Activated CD4-positive, alpha-beta T cell treated with anti-CD3 and anti-CD28 coated beads for 4 hours (primary cell): ENCODE data around the gene ENOX1.

Experiments used
- DNase-seq, 2 donors: peaks; one replicate each; pipeline ENCODE4 v3.0.0-alpha.2; 2020

ENOX1 gene

DNA sequence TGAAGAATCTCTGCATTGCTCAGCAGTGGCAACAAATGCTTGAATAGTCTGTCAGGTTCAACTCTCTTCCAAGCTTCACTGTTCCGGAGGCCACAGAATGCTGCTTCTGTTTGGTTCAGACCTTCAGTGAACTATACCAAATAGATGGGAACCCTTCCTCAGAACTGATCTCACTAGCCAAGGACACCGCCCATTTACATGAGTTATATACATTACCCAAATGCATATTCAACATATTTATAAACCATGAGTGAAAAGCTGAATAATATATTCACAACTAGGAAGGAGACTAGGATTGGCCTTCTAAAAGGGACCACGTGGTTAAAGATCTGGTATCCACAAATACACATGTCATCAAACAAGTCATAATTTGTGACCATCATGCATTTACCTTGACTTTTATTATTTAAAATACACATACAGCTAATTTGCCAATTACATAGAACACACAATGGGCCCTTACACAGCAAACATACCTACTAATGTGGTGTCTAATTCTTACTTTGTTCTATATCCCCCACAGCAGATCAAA lies 49.3 kb downstream of the ENOX1 start:
- DNase-seq: no peak

DNA sequence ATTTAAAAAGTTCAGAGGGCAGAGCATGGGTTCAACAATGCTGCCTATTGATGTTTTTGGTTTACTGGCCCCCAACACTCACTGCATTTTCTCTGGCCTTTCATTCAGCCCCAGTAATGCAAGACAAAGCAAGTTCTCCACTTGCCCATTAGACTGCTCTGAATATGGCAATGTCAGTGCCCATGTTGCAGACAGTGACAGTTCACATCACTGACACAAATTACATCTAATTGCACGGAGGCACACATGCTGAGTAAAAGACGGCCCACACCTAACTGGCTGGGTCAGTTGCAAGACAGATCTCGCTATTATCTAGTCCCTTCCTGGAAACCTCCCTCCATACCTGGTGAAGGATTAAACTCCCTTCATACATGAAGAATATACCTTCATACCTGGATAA lies 54.0 kb downstream of the ENOX1 start:
- DNase-seq: no peak

DNA sequence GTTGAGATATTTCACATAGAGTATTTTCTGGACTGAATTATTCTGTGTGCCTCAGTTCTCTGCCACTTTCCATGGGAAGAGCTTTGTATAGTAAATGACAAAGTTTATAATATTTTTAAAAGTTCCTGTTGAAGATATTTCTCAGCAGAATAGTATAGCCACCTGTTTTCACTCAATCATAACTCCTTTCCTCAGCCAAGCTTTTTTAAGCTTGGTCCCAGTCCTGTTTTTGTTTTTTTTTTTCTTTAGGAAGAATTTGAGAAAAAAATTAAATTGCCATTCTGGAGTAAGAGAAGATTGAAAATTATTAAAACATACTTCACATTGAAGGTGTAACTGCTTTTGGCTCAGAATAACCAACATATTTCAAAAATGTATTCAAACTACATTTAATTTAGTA lies 55.5 kb downstream of the ENOX1 start:
- no peak for DNase-seq

DNA sequence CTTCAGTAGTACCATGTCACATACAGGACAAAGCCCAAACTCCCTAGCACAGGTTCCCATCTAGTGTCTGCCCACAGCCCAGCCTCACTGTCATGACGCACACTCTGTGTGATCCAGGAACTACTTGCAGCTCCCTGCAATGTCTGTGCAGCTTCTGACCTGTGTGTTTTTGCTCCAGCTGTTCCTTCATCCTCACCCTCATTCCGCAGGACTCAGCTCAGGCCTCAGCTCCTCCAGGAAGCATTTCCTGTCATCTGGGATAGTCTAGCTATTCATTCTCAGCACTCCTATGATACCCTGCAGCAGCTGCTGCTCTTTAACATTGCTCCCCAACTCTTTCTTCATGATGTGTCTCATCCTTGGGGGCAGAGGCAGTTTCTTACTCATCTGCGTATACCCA lies 56.1 kb downstream of the ENOX1 start:
- DNase-seq: no peak

DNA sequence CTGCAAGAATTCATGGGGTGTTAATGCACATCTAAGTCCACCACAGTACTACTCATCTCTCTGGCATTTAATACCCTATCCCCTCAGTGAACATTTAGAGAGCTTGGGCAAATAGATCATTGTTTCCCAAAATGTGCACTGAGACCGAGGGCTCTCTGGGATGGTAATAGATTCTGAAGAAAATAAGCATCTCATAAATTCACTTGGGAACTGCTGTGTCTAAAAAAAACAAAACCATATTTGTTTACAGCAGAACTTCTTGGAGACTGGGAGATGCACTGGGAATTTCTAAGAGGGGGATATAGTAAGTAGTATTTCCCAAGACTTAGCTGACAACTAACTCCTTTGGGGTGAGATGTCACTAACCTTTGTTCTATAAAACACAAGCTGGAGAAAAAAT lies 58.4 kb downstream of the ENOX1 start:
- no peak for DNase-seq

DNA sequence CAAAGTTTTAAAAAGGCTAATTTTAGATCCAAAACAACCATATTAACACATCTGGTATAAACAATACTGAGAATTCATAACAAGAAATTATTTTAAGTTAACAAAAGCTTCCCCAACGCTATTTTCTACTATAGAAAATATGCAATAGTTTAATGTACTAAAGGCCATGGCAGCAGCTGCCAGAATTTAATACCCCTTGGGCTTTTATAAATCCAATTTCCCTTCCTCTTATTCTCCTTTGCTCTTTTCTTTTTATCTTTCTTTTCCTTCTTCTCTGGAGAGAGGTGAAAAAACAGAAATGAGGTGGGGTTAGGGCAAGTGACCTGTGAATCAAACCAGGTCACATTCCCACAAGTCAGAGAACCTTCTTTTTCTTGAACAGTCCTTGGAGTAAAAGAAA lies 58.9 kb downstream of the ENOX1 start:
- no peak for DNase-seq

DNA sequence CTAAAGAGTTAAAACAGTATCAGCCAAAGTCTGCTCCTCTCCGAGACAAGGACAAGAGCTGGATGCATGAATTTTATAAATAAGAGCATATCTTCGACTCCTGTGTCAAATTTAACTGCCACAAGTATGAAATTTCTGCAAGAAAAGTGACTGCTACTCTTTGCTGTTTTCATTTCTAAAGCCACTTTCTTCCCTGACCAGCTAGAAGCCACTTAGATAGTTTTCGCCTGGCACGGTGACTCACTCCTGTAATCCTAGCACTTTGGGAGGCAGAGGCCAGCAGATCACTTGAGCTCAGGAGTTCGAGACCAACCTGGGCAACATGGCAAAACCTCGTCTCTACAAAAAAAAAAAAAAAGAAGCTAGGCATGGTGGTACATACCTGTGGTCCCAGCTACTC lies 61.3 kb downstream of the ENOX1 start:
- no peak for DNase-seq

DNA sequence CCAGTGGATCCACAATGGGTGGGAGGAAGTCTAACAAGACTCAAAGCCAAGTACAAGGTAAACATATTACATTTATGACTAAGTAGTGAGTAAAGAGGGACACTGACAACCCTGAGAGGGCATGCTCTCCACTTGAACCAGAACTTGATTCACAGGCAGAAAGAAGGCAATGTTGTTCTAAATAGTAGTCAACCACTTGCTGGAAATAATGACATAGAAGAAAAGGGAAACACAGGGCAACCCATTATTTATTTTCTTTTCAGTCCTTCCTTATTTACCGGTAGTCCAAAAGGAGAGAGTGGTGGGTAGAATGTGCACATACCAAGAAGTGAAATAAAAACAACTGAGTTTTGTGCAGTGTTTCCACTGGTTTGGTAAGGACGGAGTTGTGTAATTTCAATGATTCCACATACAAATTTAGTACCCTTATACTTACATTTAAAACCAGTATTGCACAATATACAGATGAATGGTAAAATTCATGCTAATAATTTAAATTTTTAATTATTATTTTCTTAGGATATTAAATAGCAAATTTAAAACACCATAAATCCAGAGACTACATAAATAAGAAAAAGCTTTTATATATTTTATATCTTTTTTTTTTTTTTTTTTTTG lies 65.9 kb downstream of the ENOX1 start:
- no peak for DNase-seq

DNA sequence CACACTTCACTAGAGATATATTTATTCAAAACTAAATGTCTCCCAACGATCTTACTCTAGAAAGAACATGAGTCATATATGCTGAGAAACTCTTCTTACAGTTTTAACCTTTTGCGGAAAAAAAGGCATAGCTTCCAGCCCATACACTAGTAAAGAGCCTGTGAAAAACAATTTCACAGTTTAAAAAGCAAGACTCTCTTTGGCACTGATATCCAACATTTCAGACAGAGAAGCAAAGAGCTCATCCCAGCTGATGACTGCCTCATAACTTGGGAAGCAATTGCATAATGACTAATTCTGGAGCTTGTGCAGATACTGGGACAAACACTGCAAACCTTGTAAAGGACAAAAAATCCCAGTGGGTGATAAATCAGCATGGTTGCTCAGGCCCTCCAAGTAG lies 88.0 kb downstream of the ENOX1 start:
- no peak for DNase-seq

DNA sequence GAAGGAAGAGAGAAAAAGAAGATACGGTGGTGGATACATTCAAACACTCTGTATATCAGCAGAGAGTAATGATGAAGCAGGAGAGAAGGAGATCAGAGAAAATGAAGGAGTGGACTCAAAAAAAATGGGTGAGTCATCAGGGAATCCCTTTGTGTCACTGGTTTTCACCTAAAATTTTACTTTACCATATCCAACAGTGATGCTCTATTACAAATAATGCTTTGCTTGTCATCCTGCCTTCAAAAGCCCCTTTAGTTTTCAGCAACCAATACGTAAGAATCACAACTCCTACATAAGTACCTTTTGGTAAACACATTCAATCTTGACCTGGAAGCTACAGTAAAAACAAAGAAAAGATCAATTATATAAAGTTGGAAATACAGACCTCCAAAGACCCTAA lies 88.8 kb downstream of the ENOX1 start:
- no peak for DNase-seq

DNA sequence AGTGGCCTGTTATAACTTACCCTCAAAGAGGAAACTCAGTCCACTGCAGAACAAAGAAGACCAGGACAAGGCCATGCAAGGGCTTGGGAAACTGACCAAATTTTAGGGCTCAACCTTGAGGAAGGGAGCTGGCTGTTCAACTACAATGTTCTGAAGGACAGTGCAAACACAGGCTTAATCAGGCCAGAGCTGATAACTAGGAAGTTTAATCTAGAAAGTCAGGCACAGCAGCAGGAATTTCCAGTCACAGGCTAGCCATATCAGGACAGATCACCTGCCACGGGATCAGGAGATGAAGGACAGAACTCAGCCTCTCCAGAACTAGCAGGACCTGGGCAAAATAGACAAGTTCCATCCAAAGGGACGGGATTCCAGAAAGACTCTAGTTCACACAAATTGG lies 89.4 kb downstream of the ENOX1 start:
- DNase-seq: no peak

DNA sequence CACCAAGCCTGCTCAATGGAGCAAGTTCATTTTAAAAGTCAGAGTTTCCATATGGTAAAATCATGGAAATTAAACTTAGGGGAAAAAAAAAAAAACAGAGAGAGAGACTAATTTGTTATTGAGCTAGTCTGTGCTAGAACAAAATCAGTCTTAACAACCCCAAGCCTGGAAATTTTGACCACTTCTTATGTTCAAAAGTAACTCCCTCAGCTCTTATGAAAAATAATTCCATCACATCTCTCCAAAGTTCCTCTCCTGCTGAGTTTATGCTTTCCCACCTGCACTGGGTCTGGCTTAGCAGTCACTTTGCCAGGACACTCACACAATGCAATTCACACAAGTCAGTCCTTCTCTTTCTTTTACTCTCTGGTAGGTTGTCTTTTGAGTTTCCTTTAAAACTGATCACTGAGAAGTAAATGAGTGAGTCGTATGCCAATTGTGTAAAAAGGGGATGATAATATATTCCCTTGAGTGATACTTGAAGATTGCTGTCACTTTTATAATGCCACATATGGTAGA lies 92.6 kb downstream of the ENOX1 start:
- no peak for DNase-seq

DNA sequence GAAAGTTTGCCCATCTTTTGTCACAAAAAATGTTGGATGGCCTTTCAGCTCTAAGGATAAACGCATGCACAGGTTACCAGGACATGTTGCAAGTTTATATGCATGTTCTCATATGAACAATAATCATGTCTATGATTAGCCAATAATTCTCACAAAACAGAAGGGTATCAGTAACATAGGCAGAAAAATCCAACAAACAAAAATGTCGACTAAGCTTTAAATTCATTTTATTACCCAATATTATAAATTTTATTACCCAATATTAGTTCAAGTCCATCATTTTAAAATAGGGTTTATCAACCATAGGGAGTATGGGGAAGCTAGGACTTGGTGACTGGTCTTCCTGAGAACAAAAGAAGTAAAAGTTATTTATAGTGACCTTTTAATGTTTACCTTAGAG lies 93.1 kb downstream of the ENOX1 start:
- DNase-seq: no peak

DNA sequence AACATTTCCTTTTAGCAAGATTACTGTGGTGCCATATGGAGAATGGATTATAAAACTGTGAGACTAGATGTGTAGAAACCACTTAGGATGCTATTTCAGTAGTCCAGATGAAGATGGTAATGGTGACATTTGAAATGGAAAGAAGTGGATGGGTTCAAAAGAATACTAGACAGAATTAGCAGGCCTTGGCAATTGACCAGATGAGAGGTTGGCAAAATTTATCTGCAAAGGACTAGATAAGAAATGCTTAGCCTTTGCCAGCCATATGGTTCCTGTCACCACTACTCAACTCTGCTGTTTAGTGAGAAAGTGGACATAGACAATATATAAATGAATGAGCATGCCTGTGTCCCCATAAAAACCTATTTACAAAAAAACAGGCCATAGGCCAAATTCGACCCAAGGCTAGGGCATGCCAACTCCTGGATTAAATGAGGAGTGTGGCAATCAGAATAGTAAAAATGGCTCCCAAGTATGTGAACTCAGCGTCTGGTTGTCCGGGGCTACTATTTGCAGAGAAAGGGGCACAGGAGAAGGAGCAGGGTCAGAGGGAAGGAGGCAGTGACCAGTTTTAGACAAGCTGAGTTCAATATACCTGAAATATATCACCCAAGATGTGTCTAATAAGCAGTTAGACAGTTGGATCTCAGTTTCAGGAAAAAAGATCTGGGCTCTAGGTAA lies 98.4 kb downstream of the ENOX1 start:
- no peak for DNase-seq

DNA sequence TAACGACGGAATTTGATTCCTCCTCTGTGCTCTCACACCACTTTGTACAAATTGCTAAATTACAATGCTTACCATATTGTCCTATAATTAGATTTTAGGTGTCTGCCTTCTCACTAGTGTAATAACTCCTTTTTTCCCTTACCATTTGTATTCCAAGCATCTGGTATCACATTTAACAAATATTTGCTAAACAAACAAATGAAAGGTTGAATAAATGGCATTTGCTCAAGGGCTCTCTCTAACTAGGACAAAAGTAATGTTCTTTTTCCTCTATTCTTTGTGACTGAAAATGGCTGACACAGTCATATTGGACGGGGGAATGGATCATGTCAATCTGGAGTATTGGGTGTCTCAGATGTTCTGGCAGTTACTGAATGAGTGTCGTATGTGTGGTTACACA lies 99.7 kb downstream of the ENOX1 start:
- no peak for DNase-seq

DNA sequence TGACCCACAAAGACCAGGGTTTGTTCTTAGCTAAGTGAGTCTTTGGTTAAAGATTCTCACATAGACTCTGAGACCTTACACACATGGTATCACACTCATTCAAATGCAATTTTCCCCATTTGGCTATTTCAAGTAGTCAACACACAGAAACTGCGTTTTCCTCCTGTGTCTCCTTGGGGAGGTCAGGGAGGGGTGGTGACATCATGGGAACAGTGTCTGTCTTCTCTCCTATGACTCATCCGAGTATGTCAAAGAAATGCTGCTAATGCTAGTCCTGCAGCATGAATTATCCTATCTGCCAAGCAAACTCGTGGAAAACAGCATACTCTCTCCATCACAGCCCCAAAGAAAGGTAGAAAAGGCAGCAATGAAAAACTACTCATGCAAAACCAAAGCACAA lies 100.2 kb downstream of the ENOX1 start:
- DNase-seq: no peak

DNA sequence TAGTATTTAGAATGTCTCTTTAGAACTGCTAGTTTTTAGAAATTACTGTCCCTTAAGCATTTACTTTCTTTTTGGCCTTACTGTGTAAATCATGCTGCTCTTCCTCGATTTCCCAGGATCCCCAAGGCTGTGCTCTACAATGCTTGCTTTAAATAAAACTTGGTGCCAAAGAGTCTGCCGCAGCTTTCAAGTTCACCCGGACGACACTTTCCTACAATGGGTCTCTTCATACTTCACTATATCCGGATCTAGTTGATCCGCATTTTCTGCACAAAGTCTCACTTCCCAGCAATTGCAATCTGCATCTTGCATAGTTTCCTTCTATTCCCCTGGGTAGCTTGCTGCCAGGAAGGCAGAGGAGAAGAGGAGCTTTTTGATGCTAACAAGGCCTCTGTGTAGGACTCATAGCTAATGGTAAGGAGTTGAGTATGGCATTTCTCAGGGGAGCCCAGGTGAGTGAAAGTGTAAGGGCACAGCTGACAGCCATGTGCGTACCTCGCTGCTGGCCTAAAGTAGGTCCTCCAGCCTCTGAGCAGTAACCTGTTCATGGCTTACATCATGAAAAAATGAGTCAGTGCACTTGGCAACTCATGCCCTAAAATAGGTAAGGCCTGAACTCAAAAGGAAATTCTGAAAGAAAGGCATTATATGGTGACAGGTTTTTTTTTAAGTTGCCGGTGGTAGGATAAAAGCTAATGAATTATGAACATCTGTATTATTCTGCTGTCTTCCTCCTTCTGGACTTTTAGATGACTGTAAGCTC lies 101.6 kb downstream of the ENOX1 start:
- DNase-seq: no peak

DNA sequence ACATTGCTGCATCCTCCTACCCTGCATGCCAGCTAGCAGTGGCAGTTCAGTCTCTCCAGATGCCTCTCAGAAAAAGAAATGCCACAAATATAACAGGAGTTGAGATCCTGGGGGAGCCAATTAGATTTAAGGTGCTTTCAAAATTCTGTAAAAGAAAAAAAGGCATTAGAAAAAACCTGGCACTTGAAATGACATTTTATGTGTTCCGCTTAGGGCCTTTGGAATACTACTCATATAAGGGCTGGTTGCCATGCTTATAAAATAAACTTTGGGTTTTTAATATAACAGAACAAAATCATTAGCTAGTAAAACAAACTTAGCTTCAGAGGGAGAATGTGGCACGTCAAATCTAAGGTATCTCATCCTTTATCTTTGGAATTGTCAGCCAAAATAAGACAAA lies 104.1 kb downstream of the ENOX1 start:
- no peak for DNase-seq

DNA sequence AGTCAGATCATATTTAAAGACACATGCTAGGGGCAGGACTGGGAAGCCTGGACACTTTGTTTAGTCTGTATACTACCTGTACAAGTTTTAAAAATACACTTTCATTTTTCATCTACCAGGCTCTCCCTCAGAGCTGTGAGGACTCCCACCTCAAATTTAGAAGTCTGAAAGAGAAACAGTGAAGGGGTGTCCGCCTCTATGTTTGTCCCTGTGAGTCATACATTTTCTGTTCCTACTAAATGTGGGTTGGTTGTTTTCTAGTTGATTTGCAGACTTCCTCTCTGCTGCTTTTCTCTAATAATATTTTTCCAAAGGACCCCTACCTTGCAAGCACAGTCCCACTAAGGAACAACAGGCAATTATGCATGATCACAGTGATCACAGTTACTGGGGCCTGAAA lies 110.5 kb downstream of the ENOX1 start:
- no peak for DNase-seq

DNA sequence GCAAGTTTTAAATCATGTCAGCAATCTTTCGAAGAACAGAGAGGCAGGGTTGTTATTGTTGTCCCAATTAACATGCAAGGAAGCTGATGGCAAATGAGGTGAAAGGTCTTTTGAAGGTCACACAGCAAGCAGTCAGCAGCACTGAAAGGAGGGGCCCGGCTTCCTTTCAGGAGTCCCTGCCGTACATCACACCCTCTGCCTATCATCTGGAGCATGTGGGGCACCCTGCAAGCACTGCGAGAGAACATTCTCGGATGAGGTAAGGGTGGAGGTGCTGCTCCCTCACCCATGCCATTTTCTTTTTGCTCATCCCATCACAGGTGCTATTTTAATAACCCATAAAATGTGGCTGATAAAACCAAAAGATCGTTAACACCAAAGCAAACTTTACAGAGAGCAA lies 111.2 kb downstream of the ENOX1 start:
- no peak for DNase-seq

DNA sequence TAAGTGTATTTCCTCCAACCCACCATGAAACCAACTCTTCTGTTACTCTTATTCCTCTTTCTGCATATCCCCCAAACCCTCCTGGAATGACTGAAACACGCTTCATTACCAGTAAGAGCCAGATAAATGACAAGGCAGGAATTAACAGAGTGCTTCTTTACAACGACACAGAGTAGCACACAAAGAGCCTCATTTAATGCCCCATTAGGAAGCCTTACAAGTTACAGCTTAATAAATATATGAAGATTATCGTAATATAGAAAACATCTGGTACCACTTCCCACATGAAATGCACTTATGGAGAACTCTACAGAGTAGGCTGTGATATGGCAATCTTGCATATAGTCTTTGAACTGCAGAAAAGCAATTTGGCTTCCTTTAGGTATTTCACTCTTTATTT lies 116.8 kb downstream of the ENOX1 start:
- DNase-seq: no peak

DNA sequence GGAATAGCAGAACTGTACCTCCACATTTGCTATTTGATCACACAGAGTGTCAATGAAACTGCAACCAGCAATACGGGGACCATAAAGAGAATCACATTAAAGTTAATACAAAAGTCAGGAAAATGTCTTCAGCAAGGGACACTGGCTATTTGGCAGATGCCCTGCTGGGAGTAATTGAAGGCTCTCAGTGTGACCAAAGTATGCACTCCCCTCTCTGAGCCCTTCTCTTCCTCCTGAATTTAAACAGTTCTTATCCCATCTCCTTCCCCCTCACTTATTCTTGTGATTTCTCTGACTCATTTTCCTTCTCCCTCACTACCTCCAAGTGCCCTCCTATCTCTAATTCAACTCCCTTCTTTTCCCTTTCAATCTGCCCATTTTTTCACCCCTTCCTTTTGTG lies 117.7 kb downstream of the ENOX1 start:
- no peak for DNase-seq

DNA sequence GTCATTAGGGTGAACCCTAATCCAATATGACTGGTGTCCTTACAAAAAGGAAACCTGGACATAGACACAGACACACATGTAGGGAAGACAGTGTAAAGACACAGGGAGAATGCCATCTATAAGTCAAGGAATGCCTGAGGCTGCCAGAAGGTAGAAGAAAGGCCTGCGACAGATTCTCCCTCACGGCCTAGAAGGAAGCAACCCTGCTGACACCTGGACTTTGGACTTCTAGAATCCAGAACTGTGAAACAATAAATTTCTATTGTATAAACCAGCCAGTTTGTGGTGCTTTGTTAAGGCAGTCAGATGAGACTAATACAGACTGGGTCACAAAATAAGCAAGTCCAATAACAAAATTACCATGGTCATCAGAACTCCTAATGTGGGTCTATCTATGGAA lies 120.4 kb downstream of the ENOX1 start:
- no peak for DNase-seq

DNA sequence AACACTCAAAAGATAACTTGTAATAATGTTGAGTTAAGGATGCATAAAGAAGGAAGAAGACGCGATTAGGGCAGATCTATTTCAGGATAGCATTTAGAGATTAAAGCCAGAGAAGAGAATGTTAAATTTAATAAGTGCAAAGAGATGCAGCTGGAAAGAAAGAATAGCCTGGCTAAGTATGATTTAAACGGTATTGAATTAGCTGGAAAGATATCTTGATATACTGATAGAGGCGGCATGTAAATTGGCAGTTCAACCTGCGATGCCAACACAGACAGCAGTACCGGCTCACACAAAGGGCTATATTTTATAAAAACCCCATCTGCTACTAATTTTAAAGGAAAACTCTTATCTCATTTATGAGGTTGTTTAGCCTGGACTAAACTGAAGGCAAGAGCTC lies 121.4 kb downstream of the ENOX1 start:
- no peak for DNase-seq
